ENCODE measurements around the gene RAP2B. TPM values are rescaled to one million over a fixed set of nuclear protein-coding genes. Genes with fewer than 3 reads are reported as not detected.
A peak's percentile ranks its signal among the peaks of the same experiment; 100 is the strongest.
"Not testable (repeated sequence)": the region's sequence is repeated elsewhere in the genome, so short reads cannot be mapped to it uniquely, and the experiment has no call there.

RAP2B gene
- polyA plus RNA-seq (17.0 to 20.1 TPM (median 19.7 TPM) in 3 replicates), polyA minus RNA-seq (20.7 to 42.1 TPM (median 37.9 TPM) in 3 replicates)
- polyA plus RNA-seq (2011; ENCODE audit: low read depth): 11.3 TPM
- polyA plus RNA-seq (2011; cell fraction: cytosol; rRNA removed): 15.2 and 16.7 TPM in 2 replicates
- polyA plus RNA-seq (2011; cell fraction: nucleus; rRNA removed): 28.1 and 28.9 TPM in 2 replicates
- polyA plus RNA-seq (2012; ENCODE audit: low replicate concordance): 22.5 and 24.8 TPM in 2 replicates
- 94.8 TPM for polyA minus RNA-seq (2011; cell fraction: cytosol; rRNA and poly(A)+ RNA removed)
- polyA minus RNA-seq (2011; cell fraction: nucleus; rRNA and poly(A)+ RNA removed): 52.3 and 72.3 TPM in 2 replicates

- peak within 1 kb of the TSS; percentile 95 for H3K27ac ChIP-seq (ENCODE audit: control insufficient read depth, insufficient read depth, low read length)
- H3K4me2 ChIP-seq (ENCODE audit: control insufficient read depth, extremely low read depth, insufficient read depth, low read depth, low read length): peak within 1 kb of the TSS; percentile 79
- peaks cover 20% of the 10 kb centered on the region for H3K4me1 ChIP-seq (ENCODE audit: control insufficient read depth, extremely low read depth, insufficient read depth, low read length)
- H3K9ac ChIP-seq (ENCODE audit: control insufficient read depth, extremely low read depth, insufficient read depth, low read length): peak within 1 kb of the TSS; percentile 96
- no peaks in the 10 kb centered on the region for H3K9me1 ChIP-seq (ENCODE audit: control insufficient read depth, extremely low read depth, insufficient read depth, low read length)
- peak within 1 kb of the TSS; percentile 69 for H2AFZ ChIP-seq (ENCODE audit: control insufficient read depth, low read length)
- H4K20me1 ChIP-seq (ENCODE audit: control insufficient read depth, extremely low read depth, insufficient read depth, low read length): peaks cover 18% of the 10 kb centered on the region
- dilution Hi-C loops (cut with MboI; ENCODE audit: extremely low pct_ligation_motif_present, low sequenced_read_pairs): no loop called here
- H3K36me3 ChIP-seq (ENCODE audit: control insufficient read depth in 2 of 2, extremely low read depth in 1 of 2, insufficient read depth in 2 of 2, low read length in 2 of 2): peaks cover 3 to 8% of the 10 kb centered on the region in 2 experiments
- FAIRE-seq (no peak), DNase-seq (ENCODE audit: low read depth, low spot score) (no peak)
- no peaks in the 10 kb centered on the region for H3K27me3 ChIP-seq (ENCODE audit: control insufficient read depth, extremely low read depth, insufficient read depth, low read length)
- H3K9me3 ChIP-seq (ENCODE audit: control insufficient read depth, low read depth, low read length): no peaks in the 10 kb centered on the region
- H3K79me2 ChIP-seq (ENCODE audit: control insufficient read depth, insufficient read depth, low read length): peaks cover 49% of the 10 kb centered on the region
- peak within 1 kb of the TSS; percentile 87 to 97 (median 90) for H3K4me3 ChIP-seq (ENCODE audit: control insufficient read depth in 2 of 3, extremely low read depth in 1 of 3, insufficient read depth in 2 of 3, low read depth in 1 of 3, low read length in 3 of 3)
- TF ChIP-seq CTCF (optimal IDR thresholded peaks at IDR 0.05 in 1 of 3, IDR thresholded peaks at IDR 0.05 in 1 of 3, conservative IDR thresholded peaks at IDR 0.05 in 1 of 3; ENCODE audit: extremely low read depth in 1 of 3, insufficient read depth in 2 of 3, low read length in 3 of 3): no peak
- no peak for TF ChIP-seq EZH2 (IDR thresholded peaks at IDR 0.05; ENCODE audit: low read length)
Measured at GRCh38 chr3:153161714-153162512, at the start of gene RAP2B. Gene RAP2B, plus strand, starts transcription at chr3:153162226. Its CDS starts 468 bp downstream, at chr3:153162694.

GRCh38 chr3:153113541-153113940 lies 48.5 kb upstream of the RAP2B start:
- H2AFZ ChIP-seq (ENCODE audit: control insufficient read depth, low read length): no peak overlapping the region
- dilution Hi-C loops (cut with MboI; ENCODE audit: extremely low pct_ligation_motif_present, low sequenced_read_pairs): no loop called here
- H3K79me2 ChIP-seq (ENCODE audit: control insufficient read depth, insufficient read depth, low read length): no peaks in the 10 kb centered on the region
- H3K9me1 ChIP-seq (ENCODE audit: control insufficient read depth, extremely low read depth, insufficient read depth, low read length): no peaks in the 10 kb centered on the region
- H3K4me1 ChIP-seq (ENCODE audit: control insufficient read depth, extremely low read depth, insufficient read depth, low read length): no peaks in the 10 kb centered on the region
- H3K36me3 ChIP-seq (ENCODE audit: control insufficient read depth in 2 of 2, extremely low read depth in 1 of 2, insufficient read depth in 2 of 2, low read length in 2 of 2): no peaks in the 10 kb centered on the region
- no peaks in the 10 kb centered on the region for H3K27me3 ChIP-seq (ENCODE audit: control insufficient read depth, extremely low read depth, insufficient read depth, low read length)
- no peak overlapping the region for H3K27ac ChIP-seq (ENCODE audit: control insufficient read depth, insufficient read depth, low read length)
- no peak for DNase-seq (ENCODE audit: low read depth, low spot score)
- H3K9me3 ChIP-seq (ENCODE audit: control insufficient read depth, low read depth, low read length): no peaks in the 10 kb centered on the region
- no peaks in the 10 kb centered on the region for H4K20me1 ChIP-seq (ENCODE audit: control insufficient read depth, extremely low read depth, insufficient read depth, low read length)
- H3K9ac ChIP-seq (ENCODE audit: control insufficient read depth, extremely low read depth, insufficient read depth, low read length): no peak overlapping the region
- H3K4me3 ChIP-seq (ENCODE audit: control insufficient read depth in 2 of 3, extremely low read depth in 1 of 3, insufficient read depth in 2 of 3, low read depth in 1 of 3, low read length in 3 of 3): no peak overlapping the region
- no peak for FAIRE-seq
- TF ChIP-seq EZH2 (IDR thresholded peaks at IDR 0.05; ENCODE audit: low read length) (no peak), CTCF (optimal IDR thresholded peaks at IDR 0.05 in 1 of 3, IDR thresholded peaks at IDR 0.05 in 1 of 3, conservative IDR thresholded peaks at IDR 0.05 in 1 of 3; ENCODE audit: extremely low read depth in 1 of 3, insufficient read depth in 2 of 3, low read length in 3 of 3) (no peak)
- H3K4me2 ChIP-seq (ENCODE audit: control insufficient read depth, extremely low read depth, insufficient read depth, low read depth, low read length): no peak overlapping the region

GRCh38 chr3:153114270-153114669 lies 47.8 kb upstream of the RAP2B start:
- FAIRE-seq; DNase-seq (ENCODE audit: low read depth, low spot score); H3K4me2 ChIP-seq (ENCODE audit: control insufficient read depth, extremely low read depth, insufficient read depth, low read depth, low read length); H3K4me1 ChIP-seq (ENCODE audit: control insufficient read depth, extremely low read depth, insufficient read depth, low read length); H3K79me2 ChIP-seq (ENCODE audit: control insufficient read depth, insufficient read depth, low read length); H3K9ac ChIP-seq (ENCODE audit: control insufficient read depth, extremely low read depth, insufficient read depth, low read length); H3K4me3 ChIP-seq (ENCODE audit: control insufficient read depth in 2 of 3, extremely low read depth in 1 of 3, insufficient read depth in 2 of 3, low read depth in 1 of 3, low read length in 3 of 3); H2AFZ ChIP-seq (ENCODE audit: control insufficient read depth, low read length); dilution Hi-C loops (cut with MboI; ENCODE audit: extremely low pct_ligation_motif_present, low sequenced_read_pairs); H3K27ac ChIP-seq (ENCODE audit: control insufficient read depth, insufficient read depth, low read length); H3K36me3 ChIP-seq (ENCODE audit: control insufficient read depth in 2 of 2, extremely low read depth in 1 of 2, insufficient read depth in 2 of 2, low read length in 2 of 2); H4K20me1 ChIP-seq (ENCODE audit: control insufficient read depth, extremely low read depth, insufficient read depth, low read length); H3K9me1 ChIP-seq (ENCODE audit: control insufficient read depth, extremely low read depth, insufficient read depth, low read length); H3K27me3 ChIP-seq (ENCODE audit: control insufficient read depth, extremely low read depth, insufficient read depth, low read length); H3K9me3 ChIP-seq (ENCODE audit: control insufficient read depth, low read depth, low read length): not testable (repeated sequence)

Data from keratinocyte (primary cell).